Spinal cord (tissue), 10 donors: Measurements from ENCODE around the gene SLC2A9. TPM values are rescaled to one million over a fixed set of nuclear protein-coding genes. Genes with fewer than 3 reads are reported as not detected.
A peak's percentile ranks its signal among the peaks of the same experiment; 100 is the strongest.

Experiments
- DNase-seq, 6 donors: peaks; one replicate each; pipeline versions ENCODE4 v3.0.0 to v3.0.0-alpha.2; 2013 to 2015; ENCODE audit warnings: low spot score in 6 of 6, low read depth in 4 of 6
- H3K27ac ChIP-seq: one replicate; pipeline ENCODE4 v1.5.1; 2013; ENCODE audit warnings: low read depth, low read length, control low read depth
- H3K27me3 ChIP-seq: one replicate; pipeline ENCODE4 v1.6.1; 2013; ENCODE audit warnings: low read length; ENCODE audit not compliant: control insufficient read depth, insufficient read depth
- H3K36me3 ChIP-seq: one replicate; pipeline ENCODE4 v1.6.1; 2013; ENCODE audit warnings: low read length; ENCODE audit not compliant: control insufficient read depth, insufficient read depth
- H3K4me1 ChIP-seq: one replicate; pipeline ENCODE4 v1.6.1; 2013; ENCODE audit warnings: low read length; ENCODE audit not compliant: control insufficient read depth, insufficient read depth
- H3K4me3 ChIP-seq: one replicate; pipeline ENCODE4 v1.5.1; 2013; ENCODE audit warnings: low read depth, low read length, control low read depth
- H3K9me3 ChIP-seq: one replicate; pipeline ENCODE4 v1.6.1; 2013; ENCODE audit warnings: low read length; ENCODE audit not compliant: control insufficient read depth, insufficient read depth
- WGBS: methylation state at CpG from one replicate; pipeline ENCODE4 v1.1.5; 2013; ENCODE audit warnings: missing lambda C conversion rate; ENCODE audit not compliant: insufficient coverage; 5-methylcytosine and 5-hydroxymethylcytosine counted together
- polyA plus RNA-seq, 2 donors: library from polyadenylated mRNA; unstranded; fragments of 120-200 nt; gene quantifications; one replicate each; pipeline ENCODE4 v1.2.1, GENCODE V29; 2013; ENCODE audit not compliant: insufficient read length in 2 of 2
- total RNA-seq, 2 donors: library from RNA; depleted of rRNA in 1 of 2; stranded (reverse); fragments of 120-200 nt in 1 of 2; fragments of >200 nt in 1 of 2; gene quantifications; one replicate each; pipeline versions ENCODE4 v1.2.3 to v1.2.4, GENCODE V29; 2013 to 2014
- donor health status: healthy.

The SLC2A9 gene
- total and polyA plus RNA-seq, 4 donors = 2.0 to 4.4 (median 3.7) TPM

- H3K27me3 ChIP-seq = no peaks in the 10 kb centered on the region
- peaks cover 15% of the 10 kb centered on the region for H3K4me1 ChIP-seq
- DNase-seq = no peak
- H3K9me3 ChIP-seq = no peaks in the 10 kb centered on the region
- H3K4me3 ChIP-seq = no peak overlapping the region
- H3K36me3 ChIP-seq = no peaks in the 10 kb centered on the region
- no peak overlapping the region for H3K27ac ChIP-seq
- WGBS = 60% methylated on average over 1 of the region's 4 CpGs
Observed at GRCh38 chr4:10005632-10006031, 15.7 kb downstream of the SLC2A9 start.

- DNase-seq = no peak
- no peaks in the 10 kb centered on the region for H3K36me3 ChIP-seq
- H3K9me3 ChIP-seq = no peaks in the 10 kb centered on the region
- peaks cover 15% of the 10 kb centered on the region for H3K4me1 ChIP-seq
- no peaks in the 10 kb centered on the region for H3K27me3 ChIP-seq
- no peak overlapping the region for H3K4me3 ChIP-seq
- WGBS = no CpG with 5 or more reads among the region's 2 CpGs
- no peak overlapping the region for H3K27ac ChIP-seq
Observed at GRCh38 chr4:10003666-10004065, 17.6 kb downstream of the SLC2A9 start.

- Histone ChIP-seq H3K36me3 (no peaks in the 10 kb centered on the region), H3K4me1 (peaks cover 10% of the 10 kb centered on the region), H3K4me3 (no peak overlapping the region), H3K27me3 (no peaks in the 10 kb centered on the region), H3K9me3 (no peaks in the 10 kb centered on the region), H3K27ac (no peak overlapping the region)
- no CpG with 5 or more reads among the region's 2 CpGs for WGBS
- DNase-seq = no peak
Observed at GRCh38 chr4:10002278-10002677, 19.0 kb downstream of the SLC2A9 start.

GRCh38 chr4:10001757-10002156 lies 19.5 kb downstream of the SLC2A9 start:
- H3K9me3 ChIP-seq = no peaks in the 10 kb centered on the region
- H3K4me3 ChIP-seq = no peak overlapping the region
- WGBS = 82% methylated on average over 3 of the region's 4 CpGs
- peaks cover 5% of the 10 kb centered on the region for H3K4me1 ChIP-seq
- no peak overlapping the region for H3K27ac ChIP-seq
- H3K27me3 ChIP-seq = no peaks in the 10 kb centered on the region
- DNase-seq = no peak
- no peaks in the 10 kb centered on the region for H3K36me3 ChIP-seq

GRCh38 chr4:9999956-10000561 lies 21.2 kb downstream of the SLC2A9 start:
- Histone ChIP-seq H3K27me3 (no peaks in the 10 kb centered on the region), H3K27ac (no peak overlapping the region), H3K4me3 (no peak overlapping the region), H3K4me1 (no peaks in the 10 kb centered on the region), H3K36me3 (no peaks in the 10 kb centered on the region), H3K9me3 (no peaks in the 10 kb centered on the region)
- no CpG with 5 or more reads among the region's 4 CpGs for WGBS
- no peak for DNase-seq

- no peak overlapping the region for H3K4me3 ChIP-seq
- H3K4me1 ChIP-seq = no peaks in the 10 kb centered on the region
- no peaks in the 10 kb centered on the region for H3K27me3 ChIP-seq
- DNase-seq = no peak
- 75% methylated on average over 3 of the region's 4 CpGs for WGBS
- no peak overlapping the region for H3K27ac ChIP-seq
- no peaks in the 10 kb centered on the region for H3K36me3 ChIP-seq
- H3K9me3 ChIP-seq = no peaks in the 10 kb centered on the region
Observed at GRCh38 chr4:9997886-9998285, 23.4 kb downstream of the SLC2A9 start.

GRCh38 chr4:9996319-9997110 lies 24.8 kb downstream of the SLC2A9 start:
- Histone ChIP-seq H3K27ac (no peak overlapping the region), H3K9me3 (no peaks in the 10 kb centered on the region), H3K4me1 (no peaks in the 10 kb centered on the region), H3K36me3 (no peaks in the 10 kb centered on the region), H3K27me3 (no peaks in the 10 kb centered on the region), H3K4me3 (no peak overlapping the region)
- 55% methylated on average over 5 of the region's 6 CpGs for WGBS
- peak in 1 of 6 donors; percentile 48 for DNase-seq

GRCh38 chr4:9994246-9994847 lies 26.9 kb downstream of the SLC2A9 start:
- WGBS = 89% methylated on average over 3 of the region's 3 CpGs
- H3K27ac ChIP-seq = no peak overlapping the region
- DNase-seq = no peak
- H3K4me1 ChIP-seq = no peaks in the 10 kb centered on the region
- H3K36me3 ChIP-seq = no peaks in the 10 kb centered on the region
- H3K27me3 ChIP-seq = no peaks in the 10 kb centered on the region
- no peak overlapping the region for H3K4me3 ChIP-seq
- no peaks in the 10 kb centered on the region for H3K9me3 ChIP-seq

- 79% methylated on average over 8 of the region's 10 CpGs for WGBS
- H3K4me1 ChIP-seq = no peaks in the 10 kb centered on the region
- no peak for DNase-seq
- no peak overlapping the region for H3K4me3 ChIP-seq
- no peaks in the 10 kb centered on the region for H3K9me3 ChIP-seq
- no peak overlapping the region for H3K27ac ChIP-seq
- H3K36me3 ChIP-seq = no peaks in the 10 kb centered on the region
- H3K27me3 ChIP-seq = no peaks in the 10 kb centered on the region
Observed at GRCh38 chr4:9989918-9990635, 31.2 kb downstream of the SLC2A9 start.
